Activated naive CD8-positive, alpha-beta T cell treated with anti-CD3 and anti-CD28 coated beads, Interleukin-2, amount 10 ng/mL, durations not matched to agents 7 days and 5 days (primary cell): ENCODE results near the gene ADIG. TPM values are rescaled to one million over a fixed set of nuclear protein-coding genes. Genes with fewer than 3 reads are reported as not detected.

Source experiments
- ATAC-seq: fragments of 150-1000 bp; cut with Tn5 transposase; one replicate; pipeline ENCODE4 v1.10.0; 2021; ENCODE audit warnings: low read depth, moderate library complexity
- POLR2A ChIA-PET: fragments of 350-600 bp; sonication (Branson Sonifier 250); formaldehyde crosslinking; loops from one replicate; lab custom pipeline; 2021; ENCODE audit warnings: antibody characterized with exemption; lab: Charles Lee
- DNase-seq: peaks from one replicate; pipeline ENCODE4 v3.0.0; 2021
- H3K27ac Mint-ChIP-seq: one replicate; pipeline ENCODE4 v1.8.0; 2022; ENCODE audit warnings: mild to moderate bottlenecking, mixed read lengths
- H3K27me3 Mint-ChIP-seq: one replicate; pipeline ENCODE4 v1.8.0; 2022; ENCODE audit warnings: mild to moderate bottlenecking, moderate library complexity, mixed read lengths
- H3K36me3 Mint-ChIP-seq: one replicate; pipeline ENCODE4 v1.8.0; 2021; ENCODE audit warnings: mild to moderate bottlenecking, mixed read lengths
- H3K4me1 Mint-ChIP-seq: one replicate; pipeline ENCODE4 v1.8.0; 2021; ENCODE audit warnings: mixed read lengths
- H3K4me3 Mint-ChIP-seq: one replicate; pipeline ENCODE4 v1.8.0; 2022; ENCODE audit warnings: mild to moderate bottlenecking, moderate library complexity, mixed read lengths
- H3K9me3 Mint-ChIP-seq: one replicate; pipeline ENCODE4 v1.8.0; 2021; ENCODE audit warnings: mixed read lengths
- total RNA-seq, 2 experiments: library from RNA; stranded (reverse); gene quantifications; one replicate each; pipeline ENCODE4 v1.2.3, GENCODE V29; 2021

ADIG gene
- not detected for total RNA-seq

DNA sequence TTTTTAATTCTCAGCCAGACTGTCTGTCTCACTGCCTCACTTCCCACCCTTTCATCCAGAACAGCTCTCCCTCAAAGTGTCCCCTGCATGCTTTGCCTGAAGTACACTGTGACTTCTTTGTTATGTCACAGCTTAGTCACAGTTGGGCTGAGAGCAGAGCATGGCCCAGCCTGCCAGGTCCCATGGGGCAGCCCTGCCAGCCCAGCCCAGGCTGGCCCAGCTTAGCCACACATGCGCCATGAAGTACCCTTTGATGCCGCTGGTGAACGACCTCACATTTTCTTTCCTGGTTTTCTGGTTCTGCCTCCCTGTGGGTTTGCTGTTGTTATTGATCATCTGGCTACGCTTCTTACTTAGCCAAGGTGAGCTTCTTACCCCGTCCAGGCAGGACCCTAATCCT, at the start of gene ADIG:
Gene ADIG (plus strand): TSS at position 185 of the 400 bp plus-strand sequence. CDS start 54 bp downstream, at position 239.
- POLR2A ChIA-PET: no interaction called here
- H3K4me1 Mint-ChIP-seq: no peaks in the 10 kb centered on the region
- H3K36me3 Mint-ChIP-seq: no peaks in the 10 kb centered on the region
- H3K27ac Mint-ChIP-seq: no peak within 1 kb of the TSS
- H3K27me3 Mint-ChIP-seq: peaks cover 6% of the 10 kb centered on the region
- H3K9me3 Mint-ChIP-seq: no peaks in the 10 kb centered on the region
- no peak for DNase-seq
- no peak for ATAC-seq
- H3K4me3 Mint-ChIP-seq: no peak within 1 kb of the TSS

- no peak overlapping the region for H3K27ac Mint-ChIP-seq
- ATAC-seq: no peak
- DNase-seq: no peak
- H3K27me3 Mint-ChIP-seq: no peaks in the 10 kb centered on the region
- peaks cover 31% of the 10 kb centered on the region for H3K36me3 Mint-ChIP-seq
- POLR2A ChIA-PET: no interaction called here
- H3K9me3 Mint-ChIP-seq: no peaks in the 10 kb centered on the region
- peaks cover 9% of the 10 kb centered on the region for H3K4me1 Mint-ChIP-seq
- no peak overlapping the region for H3K4me3 Mint-ChIP-seq
Measured at GRCh38 chr20:38534756-38535155, 46.2 kb upstream of the ADIG start.

GRCh38 chr20:38536310-38536709, 44.7 kb upstream of the ADIG start:
- H3K36me3 Mint-ChIP-seq: peaks cover 36% of the 10 kb centered on the region
- H3K9me3 Mint-ChIP-seq: no peaks in the 10 kb centered on the region
- no peak overlapping the region for H3K27ac Mint-ChIP-seq
- no peaks in the 10 kb centered on the region for H3K27me3 Mint-ChIP-seq
- ATAC-seq (no peak), DNase-seq (no peak)
- no peak overlapping the region for H3K4me3 Mint-ChIP-seq
- POLR2A ChIA-PET: no interaction called here
- H3K4me1 Mint-ChIP-seq: peaks cover 9% of the 10 kb centered on the region

DNA sequence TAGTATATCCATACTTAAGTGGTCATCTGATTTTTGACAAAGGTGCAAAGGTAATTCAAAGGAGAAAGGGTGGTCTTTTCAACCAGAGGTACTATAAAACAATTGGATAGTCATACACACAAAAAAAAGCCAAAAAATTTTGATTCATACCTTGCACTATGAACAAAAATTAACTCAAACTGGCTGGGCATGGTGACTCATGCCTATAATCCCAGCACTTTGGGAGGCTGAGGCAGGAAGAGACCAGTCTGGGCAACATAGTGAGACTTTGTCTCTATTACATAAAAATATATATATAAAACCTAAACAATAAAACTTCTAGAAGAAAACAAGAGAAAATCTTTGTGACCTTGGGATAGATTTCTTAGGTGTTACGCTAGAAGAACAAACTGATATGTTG, 43.8 kb upstream of the ADIG start:
- ATAC-seq: no peak
- DNase-seq: no peak
- Mint-ChIP-seq H3K9me3 (no peaks in the 10 kb centered on the region), H3K27me3 (no peaks in the 10 kb centered on the region), H3K27ac (no peak overlapping the region), H3K4me1 (peaks cover 9% of the 10 kb centered on the region), H3K36me3 (peaks cover 40% of the 10 kb centered on the region), H3K4me3 (no peak overlapping the region)
- POLR2A ChIA-PET: no interaction called here

GRCh38 chr20:38538789-38539188, 42.2 kb upstream of the ADIG start:
- Mint-ChIP-seq H3K4me1 (peaks cover 9% of the 10 kb centered on the region), H3K27ac (no peak overlapping the region), H3K9me3 (no peaks in the 10 kb centered on the region), H3K27me3 (no peaks in the 10 kb centered on the region), H3K36me3 (peaks cover 37% of the 10 kb centered on the region), H3K4me3 (no peak overlapping the region)
- ATAC-seq (no peak), DNase-seq (no peak)
- POLR2A ChIA-PET: no interaction called here

DNA sequence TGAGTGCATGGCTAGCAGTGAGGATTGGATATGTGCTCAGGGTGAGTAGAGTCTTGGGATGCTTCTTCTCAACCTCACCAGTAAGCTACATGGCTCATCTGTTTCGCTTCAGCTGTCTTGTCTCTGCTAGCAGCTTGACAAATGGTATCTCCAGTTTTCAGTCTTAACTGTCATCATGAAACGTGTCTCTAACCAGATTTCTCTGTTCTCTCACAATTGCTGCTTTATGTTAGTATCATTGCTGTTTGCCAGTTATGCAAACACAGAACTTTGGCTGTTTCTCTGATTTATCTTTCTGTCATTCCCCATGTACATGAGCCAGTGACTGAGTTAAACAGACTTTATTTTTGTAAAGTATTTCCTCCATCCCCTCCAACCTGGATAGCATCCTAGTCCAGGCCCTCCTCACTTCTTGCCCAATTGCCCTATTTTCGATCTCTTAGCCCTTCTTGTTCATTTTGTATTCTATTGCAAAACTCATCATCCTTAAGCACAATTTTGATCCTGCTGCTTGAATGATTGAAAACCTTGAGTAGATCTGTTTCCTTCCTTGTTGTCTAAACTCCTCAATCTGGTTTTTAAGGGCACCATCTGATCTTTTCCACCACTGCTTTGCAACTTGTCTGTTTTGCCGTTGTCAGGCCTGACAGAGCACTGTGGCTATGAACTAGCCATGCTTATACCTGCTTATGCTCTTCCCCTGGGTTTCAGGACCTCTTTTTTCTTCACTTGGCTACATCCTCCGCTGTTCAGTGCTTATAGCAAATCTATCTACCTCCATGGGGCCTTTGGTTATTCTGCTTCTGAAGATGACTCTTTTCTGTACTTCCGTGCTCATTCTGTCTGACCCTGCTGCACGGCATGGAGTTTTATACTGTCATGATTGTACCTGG, 37.7 kb upstream of the ADIG start:
- Mint-ChIP-seq H3K9me3 (no peaks in the 10 kb centered on the region), H3K4me3 (no peak overlapping the region), H3K27ac (no peak overlapping the region), H3K27me3 (no peaks in the 10 kb centered on the region), H3K4me1 (no peaks in the 10 kb centered on the region), H3K36me3 (peaks cover 23% of the 10 kb centered on the region)
- POLR2A ChIA-PET: no interaction called here
- DNase-seq (no peak), ATAC-seq (no peak)

- Mint-ChIP-seq H3K4me1 (no peaks in the 10 kb centered on the region), H3K27ac (no peak overlapping the region), H3K4me3 (no peak overlapping the region), H3K9me3 (no peaks in the 10 kb centered on the region), H3K27me3 (no peaks in the 10 kb centered on the region), H3K36me3 (peaks cover 25% of the 10 kb centered on the region)
- ATAC-seq (no peak), DNase-seq (no peak)
- POLR2A ChIA-PET: no interaction called here
Measured at GRCh38 chr20:38545771-38546170, 35.2 kb upstream of the ADIG start.

DNA sequence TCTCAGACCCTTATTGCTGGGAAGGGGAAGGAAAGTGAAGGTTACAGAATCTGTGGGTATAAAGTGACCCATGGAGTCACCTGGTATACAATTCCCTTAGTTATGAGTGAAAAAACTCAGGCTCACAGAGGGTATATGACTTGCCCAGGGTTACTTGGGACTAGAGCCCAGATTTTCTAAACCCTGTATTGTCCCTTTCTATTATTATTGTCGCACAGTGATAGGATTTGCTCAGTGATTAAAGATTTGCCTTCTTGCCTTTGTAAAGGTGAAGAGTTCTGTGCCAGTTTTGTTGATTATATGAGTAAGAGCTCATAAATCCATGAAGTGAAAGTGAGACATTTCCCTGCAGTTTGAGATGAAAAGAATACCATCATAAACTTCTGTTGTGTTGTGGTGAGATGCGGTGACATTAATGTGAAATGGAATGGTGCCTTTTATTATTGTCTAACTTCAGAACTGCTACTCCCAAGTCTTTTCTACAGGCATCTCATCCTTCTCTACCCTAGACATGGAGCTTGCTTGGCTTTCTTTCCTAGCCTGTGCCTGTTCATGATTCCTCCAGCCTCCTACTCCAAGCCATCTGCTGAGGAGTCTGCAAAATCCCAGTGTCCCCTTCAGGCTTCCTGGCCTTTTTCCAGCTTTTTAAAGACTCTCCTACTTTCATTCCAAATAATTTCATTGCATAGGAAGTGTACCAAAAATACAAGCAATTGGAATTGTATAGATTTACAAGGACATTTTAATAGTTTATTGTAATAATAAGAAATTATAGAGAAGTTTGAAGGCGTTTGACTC, 33.5 kb upstream of the ADIG start:
- Mint-ChIP-seq H3K27me3 (no peaks in the 10 kb centered on the region), H3K27ac (no peak overlapping the region), H3K4me3 (no peak overlapping the region), H3K4me1 (no peaks in the 10 kb centered on the region), H3K9me3 (no peaks in the 10 kb centered on the region), H3K36me3 (peaks cover 16% of the 10 kb centered on the region)
- ATAC-seq: no peak
- no peak for DNase-seq
- POLR2A ChIA-PET: no interaction called here

GRCh38 chr20:38548356-38549083, 32.5 kb upstream of the ADIG start:
- H3K27ac Mint-ChIP-seq: no peak overlapping the region
- no peaks in the 10 kb centered on the region for H3K9me3 Mint-ChIP-seq
- no peaks in the 10 kb centered on the region for H3K27me3 Mint-ChIP-seq
- ATAC-seq (no peak), DNase-seq (no peak)
- no peaks in the 10 kb centered on the region for H3K4me1 Mint-ChIP-seq
- H3K4me3 Mint-ChIP-seq: no peak overlapping the region
- peaks cover 16% of the 10 kb centered on the region for H3K36me3 Mint-ChIP-seq
- POLR2A ChIA-PET: no interaction called here

DNA sequence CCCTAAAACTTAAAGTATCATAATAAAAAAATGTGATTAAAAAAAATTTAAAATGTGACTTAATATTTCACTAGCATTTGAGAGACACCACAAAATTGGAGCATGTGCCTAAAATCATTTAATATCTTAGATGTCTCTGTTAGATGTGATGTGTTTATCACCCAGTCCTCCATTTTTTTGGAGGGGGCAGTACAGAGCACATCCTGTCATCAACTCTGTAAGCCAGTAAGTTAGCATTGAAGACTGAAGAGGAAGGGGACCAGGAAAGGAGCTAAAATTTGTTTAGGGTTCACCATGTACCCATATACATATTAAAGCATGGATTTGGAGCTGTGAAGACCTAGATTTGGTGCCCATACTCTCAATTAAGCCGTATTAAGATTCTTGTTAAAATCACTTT, 30.7 kb upstream of the ADIG start:
- no peaks in the 10 kb centered on the region for H3K4me1 Mint-ChIP-seq
- peak; percentile 54 for ATAC-seq
- H3K36me3 Mint-ChIP-seq: peaks cover 21% of the 10 kb centered on the region
- H3K9me3 Mint-ChIP-seq: no peaks in the 10 kb centered on the region
- H3K27ac Mint-ChIP-seq: no peak overlapping the region
- no peak overlapping the region for H3K4me3 Mint-ChIP-seq
- no peaks in the 10 kb centered on the region for H3K27me3 Mint-ChIP-seq
- POLR2A ChIA-PET: no interaction called here
- no peak for DNase-seq

DNA sequence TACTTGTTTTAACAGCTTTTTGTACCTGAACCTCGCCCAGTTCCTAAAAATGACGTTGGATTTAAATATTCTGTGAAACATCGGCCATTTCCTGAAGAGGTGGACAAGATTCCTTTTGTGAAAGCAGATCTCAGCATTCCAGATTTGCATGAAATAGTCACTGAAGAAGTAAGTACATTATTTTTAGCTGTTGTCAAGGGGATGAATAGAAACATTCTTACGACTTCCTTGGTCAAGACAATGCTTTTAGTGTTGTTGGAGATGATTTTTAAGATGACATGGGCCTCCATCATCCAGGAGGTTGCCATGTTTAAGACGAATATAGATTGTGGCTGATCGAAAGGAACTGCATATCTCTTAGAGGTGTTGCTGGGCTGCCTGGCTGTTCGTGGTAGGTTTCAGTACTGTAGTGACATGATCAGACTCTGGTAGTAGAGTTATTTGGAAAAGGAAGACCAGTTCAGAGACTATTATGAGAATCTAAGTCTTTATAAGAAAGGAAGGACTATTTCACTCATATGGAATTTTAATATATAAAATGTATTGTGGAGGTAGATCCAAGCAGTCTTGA, 29.9 kb upstream of the ADIG start:
- Mint-ChIP-seq H3K4me1 (no peaks in the 10 kb centered on the region), H3K27me3 (no peaks in the 10 kb centered on the region), H3K27ac (no peak overlapping the region), H3K36me3 (peaks cover 18% of the 10 kb centered on the region), H3K4me3 (no peak overlapping the region), H3K9me3 (no peaks in the 10 kb centered on the region)
- POLR2A ChIA-PET: interaction anchor here (0.7 kb wide), 1 partner anchor 17 kb away, joined by 4 read pairs; no protein-coding TSS in a partner anchor
- ATAC-seq (no peak), DNase-seq (no peak)

GRCh38 chr20:38554986-38555385, 26.0 kb upstream of the ADIG start:
- H3K27ac Mint-ChIP-seq: no peak overlapping the region
- no peaks in the 10 kb centered on the region for H3K9me3 Mint-ChIP-seq
- ATAC-seq (no peak), DNase-seq (no peak)
- H3K4me1 Mint-ChIP-seq: no peaks in the 10 kb centered on the region
- H3K27me3 Mint-ChIP-seq: no peaks in the 10 kb centered on the region
- POLR2A ChIA-PET: no interaction called here
- H3K36me3 Mint-ChIP-seq: peaks cover 20% of the 10 kb centered on the region
- H3K4me3 Mint-ChIP-seq: no peak overlapping the region

GRCh38 chr20:38555395-38555794, 25.6 kb upstream of the ADIG start:
- ATAC-seq (no peak), DNase-seq (no peak)
- Mint-ChIP-seq H3K27me3 (no peaks in the 10 kb centered on the region), H3K36me3 (peaks cover 18% of the 10 kb centered on the region), H3K9me3 (no peaks in the 10 kb centered on the region), H3K4me3 (no peak overlapping the region), H3K27ac (no peak overlapping the region), H3K4me1 (no peaks in the 10 kb centered on the region)
- POLR2A ChIA-PET: no interaction called here
